Stomach (tissue), 9 donors: ENCODE data around the gene XYLT1. TPM values are rescaled to one million over a fixed set of nuclear protein-coding genes. Genes with fewer than 3 reads are reported as not detected.
A peak's percentile ranks its signal among the peaks of the same experiment; 100 is the strongest.

Experiments used
- DNase-seq, 2 donors: peaks; one replicate each; pipeline versions ENCODE4 v3.0.0 to v3.0.0-alpha.2; 2013 to 2019
- H3K27ac ChIP-seq, 5 donors: fragments of 200-600 bp in 4 of 5; sonication (generic) in 4 of 5; one replicate each; pipeline ENCODE4 v1.5.1; 2013 to 2019; ENCODE audit warnings: mild to moderate bottlenecking in 1 of 5, moderate library complexity in 1 of 5
- H3K27me3 ChIP-seq, 3 donors: fragments of 200-600 bp; sonication (generic); one replicate each; pipeline ENCODE4 v1.5.1; 2017 to 2019; ENCODE audit warnings: mixed run types in 1 of 3
- H3K36me3 ChIP-seq, 4 donors: fragments of 200-600 bp; sonication (generic); 1 replicate in 3 of 4; 2 replicates in 1 of 4; pipeline ENCODE4 v1.5.1; 2016 to 2019
- H3K4me1 ChIP-seq, 4 donors: fragments of 200-600 bp; sonication (generic); one replicate each; pipeline ENCODE4 v1.5.1; 2016 to 2019
- H3K4me3 ChIP-seq, 4 donors: fragments of 200-600 bp; sonication (generic) in 3 of 4; one replicate each; pipeline ENCODE4 v1.5.1; 2016 to 2019; ENCODE audit warnings: mild to moderate bottlenecking in 1 of 4
- H3K9me3 ChIP-seq, 4 donors: fragments of 200-600 bp; sonication (generic); one replicate each; pipeline ENCODE4 v1.5.1; 2016 to 2019
- CTCF ChIP-seq, 7 experiments: fragments of 450-650 bp in 4 of 7; fragments of 200-600 bp in 3 of 7; sonication (generic) in 3 of 7; IDR thresholded peaks; one replicate each; pipeline ENCODE4 v1.5.1; 2016 to 2019; ENCODE audit warnings: antibody characterized with exemption in 7 of 7, control low read depth in 2 of 7, mild to moderate bottlenecking in 1 of 7
- EP300 ChIP-seq: sonication (generic); formaldehyde crosslinking; IDR thresholded peaks from one replicate; pipeline ENCODE4 v1.6.1; 2017; ENCODE audit warnings: antibody characterized with exemption
- POLR2A ChIP-seq, 4 donors: fragments of 450-650 bp; IDR thresholded peaks; one replicate each; pipeline ENCODE4 v1.6.1; 2016; ENCODE audit warnings: antibody characterized with exemption in 4 of 4, control low read depth in 2 of 4, mild to moderate bottlenecking in 1 of 4, moderate library complexity in 1 of 4
- POLR2AphosphoS5 ChIP-seq, 3 donors: sonication (generic); formaldehyde crosslinking; IDR thresholded peaks; one replicate each; pipeline ENCODE4 v1.6.1; 2016; ENCODE audit warnings: antibody characterized with exemption in 3 of 3
- WGBS, 5 donors: extraction: QIAGEN DNeasy Blood & Tissue Kit in 3 of 5; methylation state at CpG; one replicate each; pipeline versions ENCODE4 v1.1.5 to v1.1.7; 2013 to 2018; 5-methylcytosine and 5-hydroxymethylcytosine counted together
- intact Hi-C: fragments of 100-400 bp; cut with DNase I; formaldehyde crosslinking; loops from one replicate; pipeline ENCODE4 v1.15.1; 2023; ENCODE audit warnings: low total_unique reads
- polyA plus RNA-seq, 3 donors: library from polyadenylated mRNA; stranded (reverse); fragments of 200-250 nt; gene quantifications; one replicate each; pipeline ENCODE4 v1.2.3, GENCODE V29; 2013
- total RNA-seq, 5 donors: library from RNA; depleted of rRNA; stranded (reverse); fragments of >200 nt; gene quantifications; one replicate each; pipeline versions ENCODE4 v1.1.0 to v1.2.3, GENCODE V29; 2014 to 2016
- donor health status: healthy with polysubstance abuse.
- donor health status: Bipolar disorder and iron deficiency.
- donor health status: healthy.

Gene XYLT1
- total and polyA plus RNA-seq, 8 donors = 0.87 to 59.5 (median 9.5) TPM

GRCh38 chr16:17474037-17474436 is 3.3 kb upstream of the XYLT1 start:
- no peaks in the 10 kb centered on the region for H3K36me3 ChIP-seq
- H3K9me3 ChIP-seq = no peaks in the 10 kb centered on the region
- DNase-seq = peak in 1 of 2 donors; percentile 33
- H3K27ac ChIP-seq = peak overlapping the region in 1 of 5 donors; percentile 0
- H3K4me3 ChIP-seq = no peak overlapping the region
- TF ChIP-seq POLR2AphosphoS5 (IDR thresholded peaks at IDR 0.05) = no peak
- no peak for TF ChIP-seq CTCF (IDR thresholded peaks at IDR 0.05)
- no peak for TF ChIP-seq POLR2A (IDR thresholded peaks at IDR 0.05)
- 24 to 45% (median 37%) methylated on average over 4 of the region's 4 CpGs for WGBS, 5 donors
- H3K27me3 ChIP-seq = peaks cover 0 to 36% (median 0%) of the 10 kb centered on the region in 3 donors
- peaks cover 5 to 38% (median 22%) of the 10 kb centered on the region in 4 donors for H3K4me1 ChIP-seq
- intact Hi-C loops = no loop called here

- H3K4me3 ChIP-seq = no peak overlapping the region
Observed at GRCh38 chr16:17471719-17472461, 1.1 kb upstream of the XYLT1 start.

GRCh38 chr16:17470182-17470907 is 415 bp downstream of the XYLT1 start:
- DNase-seq = peak in 1 of 2 donors; percentile 60
- no peak for TF ChIP-seq EP300
- no peak for TF ChIP-seq CTCF (IDR thresholded peaks at IDR 0.05)
- no peak for TF ChIP-seq POLR2AphosphoS5 (IDR thresholded peaks at IDR 0.05)
- TF ChIP-seq POLR2A (IDR thresholded peaks at IDR 0.05) = no peak
- H3K27ac ChIP-seq = peak overlapping the region; percentile 54 to 91 (median 86)
- no peaks in the 10 kb centered on the region for H3K36me3 ChIP-seq
- WGBS, 5 donors = 0 to 2% (median 1%) methylated on average over 17 to 78 of the region's 95 CpGs
- no peaks in the 10 kb centered on the region for H3K9me3 ChIP-seq
- H3K4me1 ChIP-seq = peaks cover 19 to 58% (median 38%) of the 10 kb centered on the region in 4 donors
- intact Hi-C loops = no loop called here
- H3K4me3 ChIP-seq = peak overlapping the region; percentile 66 to 97 (median 76)
- peaks cover 0 to 38% (median 0%) of the 10 kb centered on the region in 3 donors for H3K27me3 ChIP-seq

More at GRCh38 chr16:17471719-17472461, 1.1 kb upstream of the XYLT1 start:
- peak overlapping the region; percentile 65 to 91 (median 86) for H3K27ac ChIP-seq
- H3K36me3 ChIP-seq = no peaks in the 10 kb centered on the region
- TF ChIP-seq POLR2AphosphoS5 (IDR thresholded peaks at IDR 0.05) (no peak), EP300 (no peak), POLR2A (IDR thresholded peaks at IDR 0.05) (no peak), CTCF (IDR thresholded peaks at IDR 0.05) (no peak)
- peaks cover 0 to 41% (median 0%) of the 10 kb centered on the region in 3 donors for H3K27me3 ChIP-seq
- peaks cover 19 to 58% (median 40%) of the 10 kb centered on the region in 4 donors for H3K4me1 ChIP-seq
- WGBS, 5 donors = 69 to 84% (median 72%) methylated on average over 15 of the region's 15 CpGs
- no peak for DNase-seq
- no peaks in the 10 kb centered on the region for H3K9me3 ChIP-seq
- intact Hi-C loops = no loop called here

- Histone ChIP-seq H3K4me3 (peak overlapping the region; percentile 66 to 97 (median 76)), H3K36me3 (no peaks in the 10 kb centered on the region), H3K27ac (peak overlapping the region; percentile 14 to 91 (median 54)), H3K4me1 (peaks cover 19 to 60% (median 38%) of the 10 kb centered on the region in 4 donors), H3K9me3 (no peaks in the 10 kb centered on the region), H3K27me3 (peaks cover 0 to 32% (median 0%) of the 10 kb centered on the region in 3 donors)
- 1 to 4% (median 3%) methylated on average over 9 to 16 of the region's 16 CpGs for WGBS, 5 donors
- TF ChIP-seq POLR2AphosphoS5 (IDR thresholded peaks at IDR 0.05) (no peak), CTCF (IDR thresholded peaks at IDR 0.05) (no peak), POLR2A (IDR thresholded peaks at IDR 0.05) (no peak), EP300 (no peak)
- intact Hi-C loops = loop anchor here (10.0 kb wide), 1 partner anchor 55 kb away; no protein-coding TSS in a partner anchor
- peak in 1 of 2 donors; percentile 50 for DNase-seq
Observed at GRCh38 chr16:17469741-17470181, 999 bp downstream of the XYLT1 start.
